Hypothalamus (tissue), 51 donors: ENCODE results near the gene FA2H.
"Not testable (repeated sequence)": the region's sequence is repeated elsewhere in the genome, so short reads cannot be mapped to it uniquely, and the experiment has no call there.

Experiments
- DNase-seq, 51 donors: peaks; one replicate each; lab custom pipeline; 2025; lab: John Stamatoyannopoulos, UW

The FA2H gene

DNA sequence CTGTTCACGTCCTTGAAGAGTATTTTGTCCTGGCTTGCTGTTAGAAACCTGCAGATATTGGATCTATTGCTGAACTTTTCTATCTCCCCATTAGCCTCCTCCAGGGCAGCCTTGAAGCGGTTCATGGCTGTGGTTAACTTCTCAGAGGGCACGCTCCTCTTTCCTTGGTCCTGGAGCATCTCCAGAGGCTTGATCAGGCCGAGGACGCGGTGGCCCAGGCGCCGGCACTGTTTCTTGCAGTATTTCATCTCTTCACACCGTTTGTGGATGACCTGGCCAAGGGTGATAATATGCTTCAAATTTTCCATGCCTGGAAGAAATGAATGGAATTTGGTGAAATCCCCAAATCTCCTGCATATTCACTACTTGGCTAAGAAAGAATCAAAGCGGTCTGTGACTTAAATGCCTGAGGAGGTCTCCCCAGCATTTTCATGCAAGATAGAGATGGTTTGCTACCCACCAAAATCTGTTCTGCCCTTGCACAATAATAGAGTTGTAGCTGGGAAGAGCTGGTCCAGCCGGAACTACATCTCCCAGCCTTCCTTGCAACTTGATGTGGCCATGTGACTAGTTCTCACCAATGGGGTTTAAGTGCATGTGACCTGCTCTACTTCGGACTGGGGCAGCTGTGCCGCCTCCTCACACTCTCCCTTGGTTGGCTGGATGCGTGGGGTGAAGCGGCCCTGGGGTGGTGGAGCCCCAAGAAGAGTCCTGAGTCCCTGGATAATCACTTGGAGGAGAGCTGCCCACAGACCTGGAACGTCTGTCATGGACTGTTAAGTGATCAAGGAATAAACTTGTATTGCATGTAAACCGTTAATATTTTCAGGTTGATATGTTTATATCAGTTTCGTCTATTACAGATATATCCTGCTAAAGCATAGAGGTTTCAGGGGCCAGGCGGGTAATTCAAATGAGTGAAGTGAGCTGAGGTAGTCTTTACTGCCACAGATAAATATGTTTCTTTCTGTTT is 78.9 kb downstream of the FA2H start:
- DNase-seq: peak in 49 of 51 donors; percentile 15 to 89 (median 69)

DNA sequence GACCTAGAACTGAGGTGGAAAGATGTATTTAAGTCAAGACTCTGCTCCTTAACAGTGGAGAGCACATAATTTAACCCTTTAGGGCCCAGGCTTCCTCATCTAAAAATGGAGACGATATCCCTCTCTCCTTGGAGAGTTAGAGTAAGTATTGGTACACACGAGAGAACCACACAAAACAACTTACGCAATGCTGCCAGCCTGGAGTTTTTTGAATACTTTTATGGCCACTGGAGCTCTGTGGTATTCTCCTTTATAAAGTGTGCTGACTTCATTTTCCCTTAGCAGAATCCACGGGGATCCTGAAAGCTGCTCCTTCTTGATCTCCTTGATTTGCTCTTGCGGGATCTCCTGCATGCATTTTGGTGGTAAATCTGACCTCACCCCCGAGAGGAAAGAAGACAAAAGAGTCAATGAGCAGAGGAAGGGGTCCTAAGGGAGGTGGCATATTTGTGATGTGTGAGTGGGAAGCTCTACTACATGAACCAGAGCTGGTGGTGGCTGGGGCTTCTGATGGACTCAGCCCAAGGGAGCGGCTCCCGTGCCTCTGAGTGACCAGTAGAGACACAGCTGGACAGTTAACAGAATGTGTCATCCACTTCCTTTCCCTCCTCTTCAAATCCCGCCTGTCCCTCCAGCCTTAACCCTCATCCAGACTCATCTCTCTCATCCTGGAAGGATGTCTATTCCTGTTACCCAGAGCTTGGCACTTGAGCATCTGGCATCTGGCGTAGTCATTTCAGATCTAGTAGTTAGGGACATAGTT is 83.3 kb downstream of the FA2H start:
- no peak for DNase-seq

- no peak for DNase-seq
Measured at GRCh38 chr16:74682556-74682955, 92.1 kb downstream of the FA2H start.

- no peak for DNase-seq
Measured at GRCh38 chr16:74680681-74681080, 93.9 kb downstream of the FA2H start.

DNA sequence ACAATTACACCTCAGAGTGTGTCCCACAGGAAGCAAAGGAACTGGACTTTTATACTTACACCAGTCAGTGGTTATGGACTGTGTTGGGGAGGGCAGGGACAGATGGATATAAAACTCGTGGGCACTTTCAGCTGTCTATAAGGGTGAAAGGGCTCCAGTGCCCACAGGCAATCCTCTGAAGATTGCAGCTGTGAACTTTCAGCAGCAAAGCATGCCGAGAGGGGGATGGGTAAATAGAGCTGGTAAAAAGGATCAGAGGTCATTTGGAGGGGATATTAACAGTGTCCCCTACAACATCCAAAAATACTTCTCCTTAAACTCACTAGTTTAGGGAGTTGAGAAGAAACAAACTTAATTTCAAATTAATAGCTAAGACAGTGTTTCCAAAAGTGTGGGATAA is 94.6 kb downstream of the FA2H start:
- DNase-seq: no peak

- DNase-seq: no peak
Measured at GRCh38 chr16:74677868-74678267, 96.8 kb downstream of the FA2H start.

DNA sequence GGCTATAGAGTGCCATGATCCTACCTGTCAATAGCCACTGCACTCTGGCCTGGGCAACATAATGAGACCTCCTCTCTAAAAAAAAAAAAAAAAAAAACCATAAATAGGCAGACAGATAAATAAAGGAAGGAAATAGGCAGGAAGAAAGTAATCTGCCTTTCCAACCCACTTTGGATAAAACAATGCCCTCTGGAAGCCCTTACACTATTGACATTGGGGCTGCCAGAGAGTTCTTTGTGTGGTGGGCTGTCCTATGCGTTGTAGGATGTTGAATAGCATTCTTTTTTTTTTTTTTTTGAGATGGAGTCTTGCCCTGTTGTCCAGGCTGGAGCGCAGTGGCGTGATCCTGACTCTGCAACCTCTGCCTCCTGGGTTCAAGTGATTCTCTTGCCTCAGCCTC is 100.7 kb downstream of the FA2H start:
- no peak for DNase-seq

GRCh38 chr16:74668877-74669276 is 105.7 kb downstream of the FA2H start:
- DNase-seq: not testable (repeated sequence)

- peak in 23 of 51 donors; percentile 0 to 55 (median 8) for DNase-seq
Measured at GRCh38 chr16:74667255-74667700, 107.3 kb downstream of the FA2H start.

DNA sequence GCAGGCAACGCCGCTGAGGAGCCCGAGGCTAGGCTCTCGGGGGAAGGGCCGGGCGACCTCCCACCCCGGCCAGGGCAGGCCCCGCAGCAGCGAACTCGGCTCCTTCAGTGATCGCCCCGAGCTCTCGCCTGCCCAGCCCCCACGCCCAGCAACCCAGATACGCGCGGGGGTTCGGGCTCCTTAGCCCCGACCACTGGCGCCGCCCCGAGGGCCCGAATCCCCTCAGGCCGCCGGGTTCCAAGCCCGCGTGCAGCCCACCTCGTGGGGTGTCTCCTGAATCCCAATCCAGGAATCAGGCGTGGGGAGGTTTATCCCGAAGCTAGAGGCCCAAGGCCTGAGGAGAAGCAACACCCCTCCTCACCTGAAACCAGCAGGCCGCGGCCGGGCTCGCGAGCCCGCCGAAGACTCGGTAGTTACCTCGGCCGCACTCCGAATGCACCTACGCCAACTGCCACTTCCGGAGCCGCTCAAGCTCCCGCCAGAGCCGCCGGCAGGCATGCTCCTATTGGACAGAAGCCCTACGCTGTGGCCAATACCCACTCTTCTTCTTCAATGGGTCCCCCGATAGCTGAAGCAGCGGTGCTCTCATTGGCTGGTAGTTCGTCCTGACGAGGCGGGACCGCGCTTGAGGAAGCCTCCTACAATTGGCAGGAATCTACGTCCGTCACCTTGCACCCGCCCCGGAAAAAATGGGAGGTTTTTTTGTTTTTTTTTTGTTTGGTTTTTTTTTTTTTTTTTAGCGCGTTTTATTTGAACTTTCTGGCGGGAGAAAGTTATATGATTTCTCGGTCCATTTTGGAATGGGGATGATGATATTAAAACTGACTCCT is 108.0 kb downstream of the FA2H start, which contains the start of gene RFWD3:
RFWD3 (minus strand) TSS at position 453 of the 830 bp plus-strand sequence. CDS start 5,428 bp downstream, outside the sequence.
- DNase-seq: peak; percentile 52 to 98 (median 95)

DNA sequence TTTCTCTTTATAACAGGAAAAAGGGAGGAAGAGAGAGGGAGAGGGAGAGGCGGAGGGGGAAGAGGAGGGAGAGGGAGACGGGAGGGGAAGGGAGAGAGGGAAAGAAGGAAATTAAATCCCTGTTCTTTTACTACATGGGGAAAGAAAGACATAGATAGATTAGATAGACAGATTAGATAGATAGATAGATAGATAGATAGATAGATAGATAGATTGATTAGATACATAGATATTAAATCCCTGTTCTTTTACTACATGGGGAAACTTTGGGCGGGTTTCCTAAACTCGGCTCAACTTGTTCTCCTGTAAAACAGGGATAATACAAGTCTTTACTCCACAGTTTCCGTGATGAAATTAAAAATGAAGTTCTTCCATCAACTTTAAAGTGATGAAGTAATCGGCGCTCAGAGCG is 108.6 kb downstream of the FA2H start:
- DNase-seq: no peak
